Osteocyte (in vitro differentiated cells): ENCODE measurements around the gene RNF4. TPM values are rescaled to one million over a fixed set of nuclear protein-coding genes. Genes with fewer than 3 reads are reported as not detected.

Experiments used
- DNase-seq: peaks from one replicate; pipeline ENCODE4 v3.0.0; 2021; ENCODE audit warnings: mixed read lengths; ENCODE audit not compliant: unreplicated experiment; ENCODE audit errors: extremely low spot score
- H3K27ac Mint-ChIP-seq: one replicate; pipeline ENCODE4 v1.8.0; 2021; ENCODE audit warnings: mild to moderate bottlenecking, mixed read lengths; ENCODE audit not compliant: unreplicated experiment
- H3K27me3 Mint-ChIP-seq: one replicate; pipeline ENCODE4 v1.8.0; 2021; ENCODE audit warnings: mixed read lengths; ENCODE audit not compliant: unreplicated experiment
- H3K36me3 Mint-ChIP-seq: one replicate; pipeline ENCODE4 v1.8.0; 2021; ENCODE audit warnings: mixed read lengths; ENCODE audit not compliant: unreplicated experiment
- H3K4me1 Mint-ChIP-seq: one replicate; pipeline ENCODE4 v1.8.0; 2021; ENCODE audit warnings: mixed read lengths; ENCODE audit not compliant: unreplicated experiment
- H3K4me3 Mint-ChIP-seq: one replicate; pipeline ENCODE4 v1.8.0; 2021; ENCODE audit warnings: mild to moderate bottlenecking, moderate library complexity, mixed read lengths; ENCODE audit not compliant: unreplicated experiment
- H3K9me3 Mint-ChIP-seq: one replicate; pipeline ENCODE4 v1.8.0; 2021; ENCODE audit warnings: mixed read lengths; ENCODE audit not compliant: unreplicated experiment
- total RNA-seq: library from RNA; stranded (reverse); gene quantifications from 2 replicates; pipeline ENCODE4 v1.2.1, GENCODE V29; 2021
- TF ChIP-seq, protein P1 (sequence below): fragments of 200-600 bp; sonication (generic); IDR thresholded peaks from 2 replicates; pipeline ENCODE4 v1.5.0; 2021; ENCODE audit warnings: antibody characterized with exemption, mild to moderate bottlenecking, moderate library complexity

RNF4 gene
- total RNA-seq, 1 donor from 2014 or later: 57.6 TPM

DNA sequence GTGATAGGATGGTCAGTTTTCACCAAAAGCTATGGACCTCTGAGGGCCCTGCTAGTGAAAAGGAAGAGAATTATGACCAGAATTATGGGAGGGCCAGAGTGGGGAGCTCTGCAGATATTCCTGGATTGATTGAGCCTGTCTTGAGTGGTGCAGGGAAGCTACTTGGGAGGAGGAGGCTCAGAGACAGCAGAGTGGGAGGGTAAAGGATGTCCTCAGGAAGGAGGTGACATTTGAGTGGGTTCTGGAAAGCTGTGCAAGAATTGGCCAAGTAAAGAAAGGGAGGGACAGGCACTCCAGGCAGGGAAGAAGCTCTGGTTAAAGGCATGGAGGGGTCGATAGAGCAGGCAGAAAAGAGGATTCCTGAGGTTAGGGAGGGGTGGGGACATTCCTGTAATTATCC is 24.1 kb downstream of the RNF4 start:
- DNase-seq: no peak
- Mint-ChIP-seq H3K9me3 (no peaks in the 10 kb centered on the region), H3K4me3 (no peak overlapping the region), H3K4me1 (peaks cover 27% of the 10 kb centered on the region), H3K36me3 (peaks cover 29% of the 10 kb centered on the region), H3K27ac (no peak overlapping the region), H3K27me3 (no peaks in the 10 kb centered on the region)
- TF ChIP-seq, protein P1, sequence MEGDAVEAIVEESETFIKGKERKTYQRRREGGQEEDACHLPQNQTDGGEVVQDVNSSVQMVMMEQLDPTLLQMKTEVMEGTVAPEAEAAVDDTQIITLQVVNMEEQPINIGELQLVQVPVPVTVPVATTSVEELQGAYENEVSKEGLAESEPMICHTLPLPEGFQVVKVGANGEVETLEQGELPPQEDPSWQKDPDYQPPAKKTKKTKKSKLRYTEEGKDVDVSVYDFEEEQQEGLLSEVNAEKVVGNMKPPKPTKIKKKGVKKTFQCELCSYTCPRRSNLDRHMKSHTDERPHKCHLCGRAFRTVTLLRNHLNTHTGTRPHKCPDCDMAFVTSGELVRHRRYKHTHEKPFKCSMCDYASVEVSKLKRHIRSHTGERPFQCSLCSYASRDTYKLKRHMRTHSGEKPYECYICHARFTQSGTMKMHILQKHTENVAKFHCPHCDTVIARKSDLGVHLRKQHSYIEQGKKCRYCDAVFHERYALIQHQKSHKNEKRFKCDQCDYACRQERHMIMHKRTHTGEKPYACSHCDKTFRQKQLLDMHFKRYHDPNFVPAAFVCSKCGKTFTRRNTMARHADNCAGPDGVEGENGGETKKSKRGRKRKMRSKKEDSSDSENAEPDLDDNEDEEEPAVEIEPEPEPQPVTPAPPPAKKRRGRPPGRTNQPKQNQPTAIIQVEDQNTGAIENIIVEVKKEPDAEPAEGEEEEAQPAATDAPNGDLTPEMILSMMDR: no peak

- H3K4me3 Mint-ChIP-seq: no peak overlapping the region
- TF ChIP-seq, protein P1: no peak
- H3K4me1 Mint-ChIP-seq: peaks cover 23% of the 10 kb centered on the region
- peaks cover 30% of the 10 kb centered on the region for H3K36me3 Mint-ChIP-seq
- DNase-seq: no peak
- H3K27ac Mint-ChIP-seq: peak overlapping the region; percentile 31
- no peaks in the 10 kb centered on the region for H3K27me3 Mint-ChIP-seq
- no peaks in the 10 kb centered on the region for H3K9me3 Mint-ChIP-seq
Measured at GRCh38 chr4:2494992-2495391, 26.1 kb downstream of the RNF4 start.

DNA sequence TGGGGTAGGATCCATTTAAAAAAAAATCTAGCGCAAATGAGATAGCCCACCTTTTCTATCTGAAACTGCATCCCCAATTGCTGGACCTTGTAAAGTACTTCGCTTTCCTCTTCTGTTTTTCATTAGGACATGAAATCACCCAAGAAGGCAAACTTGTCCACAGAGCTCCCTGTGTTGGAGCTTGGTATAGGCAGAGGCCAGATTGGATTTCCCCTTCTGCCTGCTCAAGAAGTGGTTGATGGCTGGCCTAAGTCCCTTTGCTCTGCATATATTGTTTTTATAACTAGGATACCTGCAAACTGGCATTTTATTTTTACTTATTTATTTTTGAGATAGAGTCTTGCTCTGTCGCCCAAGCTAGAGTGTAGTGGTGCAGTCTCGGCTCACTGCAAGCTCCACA is 28.4 kb downstream of the RNF4 start:
- H3K27me3 Mint-ChIP-seq: no peaks in the 10 kb centered on the region
- H3K9me3 Mint-ChIP-seq: no peaks in the 10 kb centered on the region
- peaks cover 14% of the 10 kb centered on the region for H3K4me1 Mint-ChIP-seq
- TF ChIP-seq, protein P1: no peak
- peaks cover 32% of the 10 kb centered on the region for H3K36me3 Mint-ChIP-seq
- no peak overlapping the region for H3K4me3 Mint-ChIP-seq
- no peak for DNase-seq
- H3K27ac Mint-ChIP-seq: no peak overlapping the region

DNA sequence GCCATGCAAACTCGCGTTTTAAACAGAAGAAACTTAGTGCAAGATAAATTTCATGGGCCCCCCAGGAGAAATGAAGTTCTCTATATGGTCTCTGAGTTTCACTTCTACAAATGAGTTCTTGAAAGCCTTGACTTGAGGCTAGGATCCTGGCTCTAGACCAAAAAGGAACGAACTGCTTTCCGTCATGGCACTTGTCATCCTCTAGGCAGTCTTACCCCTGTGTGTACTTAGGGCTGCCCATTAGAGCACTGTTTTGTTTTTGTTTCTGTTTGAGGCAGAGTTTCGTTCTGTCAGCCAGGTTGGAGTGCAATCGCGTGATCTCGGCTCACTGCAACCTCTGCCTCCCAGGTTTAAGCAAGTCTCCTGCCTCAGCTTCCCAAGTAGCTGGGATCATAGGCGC is 29.0 kb downstream of the RNF4 start:
- DNase-seq: no peak
- Mint-ChIP-seq H3K27ac (no peak overlapping the region), H3K4me3 (no peak overlapping the region), H3K4me1 (peaks cover 12% of the 10 kb centered on the region), H3K36me3 (peaks cover 26% of the 10 kb centered on the region), H3K9me3 (no peaks in the 10 kb centered on the region), H3K27me3 (no peaks in the 10 kb centered on the region)
- TF ChIP-seq, protein P1: no peak

GRCh38 chr4:2500547-2500946 is 31.6 kb downstream of the RNF4 start:
- no peak for DNase-seq
- TF ChIP-seq, protein P1: no peak
- Mint-ChIP-seq H3K4me3 (no peak overlapping the region), H3K27me3 (no peaks in the 10 kb centered on the region), H3K4me1 (no peaks in the 10 kb centered on the region), H3K9me3 (no peaks in the 10 kb centered on the region), H3K27ac (no peak overlapping the region), H3K36me3 (peaks cover 20% of the 10 kb centered on the region)
